HL-60 (cell line): ENCODE results near the gene RAB31.

ENCODE experiments used
- DNase-seq, 2 experiments: peaks; one replicate each; pipeline ENCODE4 v3.0.0-alpha.2; 2010 to 2020; ENCODE audit warnings: low read depth in 1 of 2, low spot score in 1 of 2
- H3K27ac ChIP-seq: fragments of 250-450 bp; sonication (Bioruptor Pico); replicated peaks from 2 replicates; pipeline ENCODE4 v1.5.1; 2020; ENCODE audit warnings: mild to moderate bottlenecking, moderate library complexity
- H3K27me3 ChIP-seq: fragments of 250-450 bp; sonication (Bioruptor Pico); 2 replicates; pipeline ENCODE4 v1.5.1; 2021; ENCODE audit warnings: mild to moderate bottlenecking, moderate library complexity; ENCODE audit not compliant: insufficient read depth, poor library complexity, severe bottlenecking
- H3K4me3 ChIP-seq: replicated peaks from 2 replicates; pipeline ENCODE4 v1.5.1; 2011; ENCODE audit warnings: mild to moderate bottlenecking, control low read depth, low read length; ENCODE audit not compliant: insufficient read depth
- GABPA ChIP-seq: IDR thresholded peaks from 2 replicates; pipeline ENCODE4 v1.6.1; 2012; ENCODE audit warnings: low read depth
- POLR2AphosphoS5 ChIP-seq: IDR thresholded peaks from 2 replicates; pipeline ENCODE4 v1.6.1; 2012; ENCODE audit warnings: low read depth
- SPI1 ChIP-seq: IDR thresholded peaks from 2 replicates; pipeline ENCODE4 v1.6.1; 2012; ENCODE audit warnings: low read depth, mild to moderate bottlenecking, borderline replicate concordance
- TF ChIP-seq, protein P1 (sequence below): IDR thresholded peaks from one replicate; pipeline ENCODE4 v1.5.1; 2011; ENCODE audit warnings: low read length, control low read depth, inconsistent platforms; ENCODE audit not compliant: insufficient read depth
- TF ChIP-seq, protein P2 (sequence below): IDR thresholded peaks from 2 replicates; pipeline ENCODE4 v1.6.1; 2012; ENCODE audit warnings: low read depth; ENCODE audit not compliant: insufficient replicate concordance

Gene RAB31

DNA sequence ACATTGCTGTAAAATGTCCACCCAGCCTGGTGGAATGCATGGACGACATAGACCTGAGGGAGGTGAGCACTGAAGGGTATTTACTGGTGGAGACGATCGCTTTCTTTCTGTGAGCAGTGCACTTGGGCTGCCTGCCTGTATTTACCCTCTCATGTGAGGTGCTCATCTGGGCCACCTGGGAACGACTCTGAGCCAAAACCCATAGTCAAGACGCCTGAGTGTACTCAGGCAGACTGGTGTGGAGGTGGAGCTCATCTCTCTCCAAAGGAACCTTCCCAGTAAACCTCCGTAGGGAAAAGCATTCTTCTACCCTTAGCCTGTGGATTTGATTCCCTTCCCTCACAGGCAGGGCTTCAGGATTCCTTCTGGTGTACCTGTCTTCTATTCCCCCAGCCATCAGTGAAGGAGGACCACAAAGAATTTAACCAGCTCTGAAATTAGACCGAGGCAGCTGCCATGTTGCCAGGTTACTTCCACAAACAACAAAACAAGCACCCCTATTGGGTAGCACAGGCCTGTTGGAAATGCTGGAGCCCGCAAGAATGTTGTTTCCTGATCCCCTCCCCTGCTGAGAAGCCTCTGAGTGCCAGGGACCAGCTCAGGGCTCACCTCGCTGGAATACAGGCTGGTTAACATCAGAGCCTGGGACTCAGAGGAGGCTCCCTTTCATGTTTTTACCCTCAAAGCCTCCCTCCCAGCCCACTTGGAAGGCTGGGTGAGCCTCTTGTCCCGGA is 130.2 kb downstream of the RAB31 start:
- Histone ChIP-seq H3K27ac (no peak overlapping the region), H3K4me3 (no peak overlapping the region), H3K27me3 (no peaks in the 10 kb centered on the region)
- DNase-seq = no peak
- no peak for TF ChIP-seq GABPA
- no peak for TF ChIP-seq POLR2AphosphoS5
- no peak for TF ChIP-seq SPI1
- TF ChIP-seq, protein P1, sequence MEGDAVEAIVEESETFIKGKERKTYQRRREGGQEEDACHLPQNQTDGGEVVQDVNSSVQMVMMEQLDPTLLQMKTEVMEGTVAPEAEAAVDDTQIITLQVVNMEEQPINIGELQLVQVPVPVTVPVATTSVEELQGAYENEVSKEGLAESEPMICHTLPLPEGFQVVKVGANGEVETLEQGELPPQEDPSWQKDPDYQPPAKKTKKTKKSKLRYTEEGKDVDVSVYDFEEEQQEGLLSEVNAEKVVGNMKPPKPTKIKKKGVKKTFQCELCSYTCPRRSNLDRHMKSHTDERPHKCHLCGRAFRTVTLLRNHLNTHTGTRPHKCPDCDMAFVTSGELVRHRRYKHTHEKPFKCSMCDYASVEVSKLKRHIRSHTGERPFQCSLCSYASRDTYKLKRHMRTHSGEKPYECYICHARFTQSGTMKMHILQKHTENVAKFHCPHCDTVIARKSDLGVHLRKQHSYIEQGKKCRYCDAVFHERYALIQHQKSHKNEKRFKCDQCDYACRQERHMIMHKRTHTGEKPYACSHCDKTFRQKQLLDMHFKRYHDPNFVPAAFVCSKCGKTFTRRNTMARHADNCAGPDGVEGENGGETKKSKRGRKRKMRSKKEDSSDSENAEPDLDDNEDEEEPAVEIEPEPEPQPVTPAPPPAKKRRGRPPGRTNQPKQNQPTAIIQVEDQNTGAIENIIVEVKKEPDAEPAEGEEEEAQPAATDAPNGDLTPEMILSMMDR = no peak
- TF ChIP-seq, protein P2, sequence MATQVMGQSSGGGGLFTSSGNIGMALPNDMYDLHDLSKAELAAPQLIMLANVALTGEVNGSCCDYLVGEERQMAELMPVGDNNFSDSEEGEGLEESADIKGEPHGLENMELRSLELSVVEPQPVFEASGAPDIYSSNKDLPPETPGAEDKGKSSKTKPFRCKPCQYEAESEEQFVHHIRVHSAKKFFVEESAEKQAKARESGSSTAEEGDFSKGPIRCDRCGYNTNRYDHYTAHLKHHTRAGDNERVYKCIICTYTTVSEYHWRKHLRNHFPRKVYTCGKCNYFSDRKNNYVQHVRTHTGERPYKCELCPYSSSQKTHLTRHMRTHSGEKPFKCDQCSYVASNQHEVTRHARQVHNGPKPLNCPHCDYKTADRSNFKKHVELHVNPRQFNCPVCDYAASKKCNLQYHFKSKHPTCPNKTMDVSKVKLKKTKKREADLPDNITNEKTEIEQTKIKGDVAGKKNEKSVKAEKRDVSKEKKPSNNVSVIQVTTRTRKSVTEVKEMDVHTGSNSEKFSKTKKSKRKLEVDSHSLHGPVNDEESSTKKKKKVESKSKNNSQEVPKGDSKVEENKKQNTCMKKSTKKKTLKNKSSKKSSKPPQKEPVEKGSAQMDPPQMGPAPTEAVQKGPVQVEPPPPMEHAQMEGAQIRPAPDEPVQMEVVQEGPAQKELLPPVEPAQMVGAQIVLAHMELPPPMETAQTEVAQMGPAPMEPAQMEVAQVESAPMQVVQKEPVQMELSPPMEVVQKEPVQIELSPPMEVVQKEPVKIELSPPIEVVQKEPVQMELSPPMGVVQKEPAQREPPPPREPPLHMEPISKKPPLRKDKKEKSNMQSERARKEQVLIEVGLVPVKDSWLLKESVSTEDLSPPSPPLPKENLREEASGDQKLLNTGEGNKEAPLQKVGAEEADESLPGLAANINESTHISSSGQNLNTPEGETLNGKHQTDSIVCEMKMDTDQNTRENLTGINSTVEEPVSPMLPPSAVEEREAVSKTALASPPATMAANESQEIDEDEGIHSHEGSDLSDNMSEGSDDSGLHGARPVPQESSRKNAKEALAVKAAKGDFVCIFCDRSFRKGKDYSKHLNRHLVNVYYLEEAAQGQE = no peak

DNA sequence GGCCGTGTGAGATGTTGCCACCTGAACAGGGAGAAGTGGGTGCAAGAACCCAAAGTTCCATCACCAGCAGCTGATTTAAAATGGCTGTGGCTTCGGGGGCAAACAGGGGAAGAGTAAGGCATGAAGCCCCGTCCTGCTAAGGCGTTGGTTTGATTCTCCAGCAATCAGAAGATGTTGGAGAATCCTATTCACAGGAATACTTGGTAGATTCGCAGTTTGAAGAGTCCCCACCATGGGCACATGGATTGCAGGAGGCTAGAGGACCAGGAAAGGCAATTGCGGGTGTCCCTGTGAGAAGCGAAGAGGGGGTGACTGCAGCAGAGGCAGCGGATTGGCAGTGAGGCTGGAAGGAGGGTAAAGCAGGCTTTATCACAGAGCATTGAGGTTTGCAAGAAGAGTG is 131.1 kb downstream of the RAB31 start:
- Histone ChIP-seq H3K4me3 (no peak overlapping the region), H3K27me3 (no peaks in the 10 kb centered on the region), H3K27ac (no peak overlapping the region)
- DNase-seq = no peak
- no peak for TF ChIP-seq GABPA
- no peak for TF ChIP-seq SPI1
- TF ChIP-seq, protein P1 = no peak
- TF ChIP-seq, protein P2 = no peak
- no peak for TF ChIP-seq POLR2AphosphoS5

DNA sequence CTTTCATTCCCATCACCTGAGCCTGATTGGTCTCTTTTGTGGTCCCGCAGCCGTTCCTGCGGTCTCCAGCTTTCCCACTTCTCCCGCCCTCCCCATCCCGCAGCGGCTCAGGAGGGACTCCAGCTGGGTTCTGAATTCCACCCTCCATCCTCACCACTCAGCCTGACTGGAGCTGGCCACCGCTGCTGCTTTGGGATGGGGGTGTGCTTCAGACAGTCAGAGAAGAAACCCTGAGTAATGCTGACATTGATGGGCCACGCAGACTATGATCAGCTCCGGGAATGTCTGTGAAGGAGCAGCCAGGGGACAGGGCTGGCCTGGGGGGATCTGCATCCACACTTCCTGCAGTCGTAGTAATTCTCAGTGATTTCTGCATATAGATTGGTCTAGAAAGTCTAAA is 131.8 kb downstream of the RAB31 start:
- no peak overlapping the region for H3K27ac ChIP-seq
- no peak for DNase-seq
- TF ChIP-seq POLR2AphosphoS5 = no peak
- TF ChIP-seq SPI1 = no peak
- TF ChIP-seq, protein P1 = no peak
- TF ChIP-seq, protein P2 = no peak
- TF ChIP-seq GABPA = no peak
- no peak overlapping the region for H3K4me3 ChIP-seq
- no peaks in the 10 kb centered on the region for H3K27me3 ChIP-seq
